Lung microvascular endothelial cell (primary cell): ENCODE results near the gene BCL7C. TPM values are rescaled to one million over a fixed set of nuclear protein-coding genes. Genes with fewer than 3 reads are reported as not detected.
A peak's percentile ranks its signal among the peaks of the same experiment; 100 is the strongest.
"Not testable (repeated sequence)": the region's sequence is repeated elsewhere in the genome, so short reads cannot be mapped to it uniquely, and the experiment has no call there.

Source experiments
- DNase-seq, 2 donors: peaks; one replicate each; pipeline versions ENCODE4 v3.0.0 to v3.0.0-alpha.2; 2010; ENCODE audit warnings: low read depth in 2 of 2
- total RNA-seq: library from RNA; depleted of rRNA; stranded (reverse); fragments of >200 nt; gene quantifications from 2 replicates; pipeline ENCODE4 v1.2.1, GENCODE V29; 2014

BCL7C gene
- total RNA-seq = 39.7 and 72.0 TPM in 2 replicates

DNA sequence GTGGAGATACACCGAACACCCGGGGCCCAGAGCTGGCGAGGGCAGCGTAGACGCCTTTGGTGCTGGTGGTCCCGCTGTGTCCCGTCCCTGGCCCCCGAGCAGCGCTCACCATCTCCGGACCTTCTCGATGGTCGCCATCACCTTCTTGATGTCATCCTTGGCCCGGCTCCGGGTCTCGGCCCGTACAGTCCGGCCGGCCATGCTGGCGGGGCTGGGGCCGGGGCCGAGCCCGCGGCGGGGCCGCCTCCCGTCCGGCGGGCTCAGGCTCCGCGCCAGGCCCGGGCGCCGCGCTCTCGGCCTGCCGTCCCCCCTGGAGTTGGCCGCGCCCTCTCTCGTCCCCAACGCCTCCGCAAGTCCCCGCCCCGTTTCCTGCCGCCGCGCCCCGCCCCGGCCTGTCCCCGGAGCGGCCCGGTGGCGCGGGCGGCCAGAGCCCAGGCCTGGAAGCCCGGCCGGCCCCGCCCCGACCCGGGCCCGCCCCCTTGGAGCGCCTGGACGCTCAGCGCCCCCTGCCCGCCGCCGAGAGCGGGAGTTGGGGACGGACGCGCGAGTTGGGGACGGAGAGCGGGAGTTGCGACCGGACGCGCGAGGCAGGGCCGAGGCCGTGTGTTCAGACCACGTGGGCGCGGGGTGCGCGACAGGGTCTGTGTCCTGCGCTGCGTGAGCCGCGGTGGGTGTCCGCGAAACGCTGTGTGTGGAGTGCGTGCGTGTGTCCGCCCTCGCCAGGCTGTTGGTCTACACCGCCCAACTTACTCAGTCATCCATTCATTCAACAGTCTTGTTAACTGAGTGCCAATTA lies at the start of gene BCL7C:
Gene BCL7C, minus strand, starts transcription at position 334 of the 796 bp plus-strand sequence. Its CDS starts 133 bp downstream, at position 201.
- DNase-seq = peak; percentile 88 to 94

DNA sequence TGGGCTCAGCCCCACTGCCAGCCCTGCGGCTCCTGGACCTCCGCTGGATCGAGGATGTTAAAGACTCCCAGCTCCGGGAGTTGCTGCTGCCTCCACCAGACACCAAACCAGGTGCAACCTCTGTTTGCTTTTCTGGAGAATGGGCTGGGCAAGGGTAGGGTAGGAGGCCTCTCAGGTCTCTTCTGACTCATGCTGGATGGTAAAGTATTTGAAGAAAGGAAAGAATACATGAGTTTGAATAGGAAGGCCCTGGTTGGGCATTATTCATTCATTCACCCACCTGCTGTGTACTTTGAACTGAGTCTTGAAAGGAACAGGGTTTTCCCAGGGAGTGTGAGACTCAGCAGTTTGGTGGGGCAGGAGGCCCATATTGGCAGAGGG lies 48.5 kb upstream of the BCL7C start:
- no peak for DNase-seq

GRCh38 chr16:30941600-30942425 lies 47.9 kb upstream of the BCL7C start:
- DNase-seq = peak; percentile 74 to 79

- DNase-seq = not testable (repeated sequence)
Measured at GRCh38 chr16:30939571-30939970, 45.7 kb upstream of the BCL7C start.

DNA sequence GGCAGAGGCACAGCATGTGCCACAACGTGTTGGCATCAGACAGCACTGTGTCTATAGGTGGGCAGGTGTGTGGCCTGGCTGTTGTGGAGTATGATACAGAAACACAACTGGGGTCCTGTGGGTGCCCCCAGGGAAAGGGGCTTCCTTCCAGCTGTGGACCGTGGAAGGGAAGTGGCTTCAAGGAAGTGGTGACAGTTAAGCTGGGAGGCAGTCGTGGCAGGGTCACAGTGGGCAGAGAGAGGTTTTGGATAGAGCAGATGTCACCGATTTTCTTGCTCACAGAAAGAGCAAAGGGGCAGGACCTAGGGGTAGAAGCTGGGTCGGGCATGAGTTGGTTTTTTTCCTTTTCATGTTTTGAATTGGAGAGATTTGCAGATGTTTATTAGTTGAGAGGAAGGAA lies 43.8 kb upstream of the BCL7C start:
- no peak for DNase-seq

GRCh38 chr16:30934827-30935557 lies 41.1 kb upstream of the BCL7C start:
- peak; percentile 72 to 77 for DNase-seq

DNA sequence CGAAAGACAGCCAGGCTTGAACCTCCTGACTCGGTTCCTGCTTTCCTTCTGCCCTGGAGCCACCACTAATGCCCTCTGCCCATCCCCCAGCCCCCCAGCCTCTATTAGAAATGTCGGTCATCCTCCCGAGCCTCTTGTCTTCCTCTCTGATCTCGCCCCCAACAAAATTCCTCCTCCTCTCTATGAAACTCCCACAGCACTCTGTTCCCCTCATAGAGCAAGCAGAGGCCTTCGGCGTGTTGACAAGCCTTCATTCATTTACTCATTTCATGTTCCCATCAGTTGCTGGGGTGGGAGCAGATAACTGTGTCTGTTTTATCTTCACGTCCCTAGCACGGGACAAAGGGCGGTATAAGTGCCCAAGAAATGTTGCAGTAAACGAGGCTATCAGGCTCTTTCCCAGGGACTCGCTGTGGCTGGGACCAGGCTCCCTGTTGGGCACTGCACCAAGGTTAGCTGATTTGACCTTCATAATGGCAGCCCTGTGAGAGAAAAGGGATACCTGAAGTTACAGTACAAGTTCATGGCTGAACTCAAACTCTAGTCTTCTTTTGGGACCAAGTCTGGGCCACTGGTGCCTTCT lies 37.3 kb upstream of the BCL7C start:
- DNase-seq = no peak

DNA sequence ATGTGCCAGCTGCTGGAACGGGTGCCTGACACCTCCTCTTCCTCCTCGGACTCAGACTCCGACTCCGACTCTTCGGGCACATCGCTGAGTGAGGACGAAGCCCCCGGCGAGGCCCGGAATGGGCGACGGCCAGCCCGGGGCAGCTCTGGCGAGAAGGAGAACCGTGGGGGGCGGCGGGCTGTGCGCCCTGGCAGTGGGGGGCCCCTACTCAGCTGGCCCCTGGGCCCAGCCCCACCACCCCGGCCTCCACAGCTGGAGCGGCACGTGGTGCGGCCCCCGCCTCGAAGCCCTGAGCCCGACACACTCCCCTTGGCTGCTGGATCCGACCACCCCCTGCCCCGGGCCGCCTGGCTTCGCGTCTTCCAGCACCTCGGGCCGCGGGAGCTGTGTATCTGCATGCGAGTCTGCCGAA lies 36.3 kb upstream of the BCL7C start:
- no peak for DNase-seq

DNA sequence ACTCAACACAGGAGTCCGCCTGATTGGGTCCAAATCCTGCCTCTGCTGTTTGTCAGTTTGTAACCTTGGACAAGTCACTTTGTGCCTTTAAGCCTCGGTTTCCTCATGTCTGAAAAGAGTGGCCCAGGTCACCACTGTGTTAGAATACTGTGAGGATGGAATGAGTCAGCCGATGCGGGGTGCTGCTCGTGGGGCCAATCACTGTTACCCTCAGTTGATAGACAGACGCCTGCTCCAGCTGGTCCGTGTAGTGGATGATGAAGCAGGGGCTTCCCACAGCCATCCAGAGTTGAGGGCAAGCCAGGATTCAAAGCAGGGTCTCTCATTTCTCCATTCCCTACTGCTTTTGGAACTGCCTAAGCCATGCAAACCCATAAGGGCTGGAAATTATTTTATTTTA lies 35.3 kb upstream of the BCL7C start:
- no peak for DNase-seq

- DNase-seq = no peak
Measured at GRCh38 chr16:30928390-30928789, 34.5 kb upstream of the BCL7C start.

DNA sequence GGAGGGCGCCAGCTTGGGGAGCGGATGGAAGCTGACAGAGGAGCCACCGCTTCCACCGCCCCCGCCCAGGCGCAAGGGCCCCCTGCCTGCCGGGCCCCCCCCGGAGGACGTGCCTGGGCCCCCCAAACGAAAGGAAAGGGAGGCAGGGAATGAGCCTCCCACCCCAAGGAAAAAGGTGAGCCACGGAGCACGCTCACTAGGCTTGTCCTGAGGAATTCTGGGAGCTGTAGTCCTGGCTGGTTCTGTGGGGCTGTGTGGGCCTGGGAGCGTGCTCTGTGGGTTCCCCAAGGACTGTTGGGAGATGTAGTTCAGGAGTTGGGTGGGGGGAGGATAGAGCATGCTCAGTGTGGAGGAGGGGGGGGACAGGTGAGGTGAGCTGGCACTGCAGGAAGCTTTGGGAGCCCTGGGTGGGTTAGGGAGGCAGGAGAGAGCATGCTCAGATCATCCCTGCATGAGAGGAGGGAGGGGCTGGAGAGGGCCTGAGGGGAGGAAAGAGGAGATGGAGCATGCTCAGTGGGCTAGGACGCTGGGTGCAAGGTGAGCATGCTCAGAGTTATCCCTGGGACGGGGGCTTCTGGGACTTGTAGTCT lies 34.0 kb upstream of the BCL7C start:
- peak; percentile 41 to 73 for DNase-seq

GRCh38 chr16:30926937-30927788 lies 33.3 kb upstream of the BCL7C start:
- DNase-seq = no peak

DNA sequence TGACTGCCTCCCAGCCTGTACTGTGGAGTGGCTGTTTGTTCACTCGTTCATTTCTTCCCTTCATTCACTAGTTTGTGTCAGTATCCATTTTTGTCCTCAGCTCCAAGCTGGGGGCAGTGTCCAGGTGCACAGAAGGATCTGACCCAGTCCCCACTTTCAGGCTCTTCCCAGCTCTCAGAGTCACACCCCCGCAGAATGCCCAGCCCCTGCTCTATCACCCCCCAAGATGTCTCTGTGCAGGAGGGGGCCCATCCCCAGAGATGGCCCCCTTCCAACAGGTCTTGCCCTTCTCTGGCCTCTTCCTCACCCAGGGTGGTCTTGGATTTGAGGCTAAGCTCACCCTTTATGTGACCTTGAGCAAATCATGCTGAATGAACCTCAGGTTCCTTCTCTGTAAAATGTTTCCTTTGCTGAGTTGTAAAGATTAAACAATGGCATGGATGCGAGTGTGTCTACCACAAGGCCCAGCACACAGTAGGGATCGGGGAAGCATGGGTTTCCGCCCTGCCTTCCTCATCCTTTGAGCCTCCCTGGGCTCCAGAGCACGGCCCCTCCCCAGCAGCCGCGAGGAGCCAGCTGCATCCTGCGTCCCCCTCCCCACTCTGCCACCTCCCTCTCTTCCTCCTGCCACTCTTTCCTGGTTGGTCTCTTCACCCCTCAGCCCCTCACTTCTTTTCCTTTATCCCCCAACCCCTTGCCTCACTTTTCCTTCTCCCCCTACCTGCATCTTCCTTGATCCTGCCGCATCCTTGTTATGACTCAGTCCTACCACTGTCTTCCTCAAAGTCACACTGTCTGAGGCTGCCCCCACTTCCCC lies 32.3 kb upstream of the BCL7C start:
- no peak for DNase-seq

DNA sequence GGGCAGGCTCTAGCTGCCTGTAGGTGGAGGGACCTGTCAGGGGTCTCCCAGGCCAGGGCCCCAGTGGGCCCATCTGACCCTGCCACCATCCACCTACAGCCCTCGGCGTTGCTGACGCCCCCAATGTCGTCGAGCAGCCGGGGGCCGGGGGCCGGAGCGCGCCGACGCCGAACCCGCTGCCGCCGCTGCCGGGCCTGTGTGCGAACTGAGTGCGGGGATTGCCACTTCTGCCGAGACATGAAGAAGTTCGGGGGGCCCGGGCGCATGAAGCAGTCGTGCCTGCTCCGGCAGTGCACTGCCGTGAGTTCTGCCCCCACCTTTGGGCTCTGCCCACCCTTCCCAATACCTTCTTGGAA lies 31.7 kb upstream of the BCL7C start:
- no peak for DNase-seq

GRCh38 chr16:30924913-30925631 lies 31.2 kb upstream of the BCL7C start:
- no peak for DNase-seq

- DNase-seq = no peak
Measured at GRCh38 chr16:30924076-30924912, 30.4 kb upstream of the BCL7C start.

GRCh38 chr16:30923554-30924075 lies 29.7 kb upstream of the BCL7C start, which contains the start of gene FBXL19:
TSS of gene FBXL19 (plus strand) at chr16:30923572. CDS start at chr16:30925755, 2,183 bp downstream.
- no peak for DNase-seq
